Tibial nerve (tissue), 4 donors: Measurements from ENCODE around the gene FRMPD1.
"Not testable (repeated sequence)": the region's sequence is repeated elsewhere in the genome, so short reads cannot be mapped to it uniquely, and the experiment has no call there.

Experiments used
- CTCF ChIP-seq, 5 experiments: fragments of 200-600 bp in 3 of 5; fragments of 450-650 bp in 2 of 5; sonication (generic) in 3 of 5; IDR thresholded peaks; one replicate each; pipeline ENCODE4 v1.5.1; 2016 to 2019; ENCODE audit warnings: antibody characterized with exemption in 5 of 5, mild to moderate bottlenecking in 3 of 5, moderate library complexity in 2 of 5
- EP300 ChIP-seq, 2 donors: sonication (generic); formaldehyde crosslinking; IDR thresholded peaks; one replicate each; pipeline ENCODE4 v1.6.1; 2017; ENCODE audit warnings: antibody characterized with exemption in 2 of 2, mild to moderate bottlenecking in 1 of 2
- POLR2A ChIP-seq, 2 donors: fragments of 450-650 bp; IDR thresholded peaks; one replicate each; pipeline ENCODE4 v1.6.1; 2017; ENCODE audit warnings: antibody characterized with exemption in 2 of 2, mild to moderate bottlenecking in 2 of 2, moderate library complexity in 2 of 2

GRCh38 chr9:37752112-37752511, 101.4 kb downstream of the FRMPD1 start:
- TF ChIP-seq POLR2A, CTCF, EP300 (IDR thresholded peaks at IDR 0.05): not testable (repeated sequence)
